ENCODE measurements around the gene ADGRL1. TPM values are rescaled to one million over a fixed set of nuclear protein-coding genes. Genes with fewer than 3 reads are reported as not detected.
"Not testable (repeated sequence)": the region's sequence is repeated elsewhere in the genome, so short reads cannot be mapped to it uniquely, and the experiment has no call there.

ADGRL1 gene
- polyA plus RNA-seq, 3 donors = 1.7 TPM; not detected in 2

- H3K9me3 Mint-ChIP-seq = no peaks in the 10 kb centered on the region
- no peaks in the 10 kb centered on the region for H4K20me1 ChIP-seq (ENCODE audit: insufficient read depth, low read length)
- no peak overlapping the region for H2AFZ ChIP-seq (ENCODE audit: insufficient read depth, low read depth, low read length, poor library complexity, severe bottlenecking)
- H3K27me3 ChIP-seq (ENCODE audit: control insufficient read depth in 2 of 2, insufficient read depth in 2 of 2, low read length in 2 of 2) = no peaks in the 10 kb centered on the region
- no peaks in the 10 kb centered on the region for H3K36me3 Mint-ChIP-seq
- intact Hi-C loops (cut with micrococcal nuclease) = no loop called here
- TF ChIP-seq, protein P1, sequence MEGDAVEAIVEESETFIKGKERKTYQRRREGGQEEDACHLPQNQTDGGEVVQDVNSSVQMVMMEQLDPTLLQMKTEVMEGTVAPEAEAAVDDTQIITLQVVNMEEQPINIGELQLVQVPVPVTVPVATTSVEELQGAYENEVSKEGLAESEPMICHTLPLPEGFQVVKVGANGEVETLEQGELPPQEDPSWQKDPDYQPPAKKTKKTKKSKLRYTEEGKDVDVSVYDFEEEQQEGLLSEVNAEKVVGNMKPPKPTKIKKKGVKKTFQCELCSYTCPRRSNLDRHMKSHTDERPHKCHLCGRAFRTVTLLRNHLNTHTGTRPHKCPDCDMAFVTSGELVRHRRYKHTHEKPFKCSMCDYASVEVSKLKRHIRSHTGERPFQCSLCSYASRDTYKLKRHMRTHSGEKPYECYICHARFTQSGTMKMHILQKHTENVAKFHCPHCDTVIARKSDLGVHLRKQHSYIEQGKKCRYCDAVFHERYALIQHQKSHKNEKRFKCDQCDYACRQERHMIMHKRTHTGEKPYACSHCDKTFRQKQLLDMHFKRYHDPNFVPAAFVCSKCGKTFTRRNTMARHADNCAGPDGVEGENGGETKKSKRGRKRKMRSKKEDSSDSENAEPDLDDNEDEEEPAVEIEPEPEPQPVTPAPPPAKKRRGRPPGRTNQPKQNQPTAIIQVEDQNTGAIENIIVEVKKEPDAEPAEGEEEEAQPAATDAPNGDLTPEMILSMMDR (IDR thresholded peaks at IDR 0.05) = no peak
- no peak overlapping the region for H3K27ac ChIP-seq (ENCODE audit: low read depth in 1 of 2, low read length in 2 of 2)
- H3K9ac ChIP-seq (ENCODE audit: insufficient read depth, low read length, poor library complexity, severe bottlenecking) = no peak overlapping the region
- H3K4me1 ChIP-seq (ENCODE audit: control insufficient read depth in 1 of 2, insufficient read depth in 2 of 2, low read length in 2 of 2) = peaks cover 3% of the 10 kb centered on the region in 2 donors
- no peaks in the 10 kb centered on the region for H3K79me2 ChIP-seq (ENCODE audit: insufficient read depth, low read length)
- peaks cover 3% of the 10 kb centered on the region for H3K4me1 Mint-ChIP-seq
- no peak overlapping the region for H3K4me3 Mint-ChIP-seq
- no peak overlapping the region for H3K4me3 ChIP-seq (replicated peaks in 1 of 3; ENCODE audit: low read depth in 2 of 3, low read length in 3 of 3)
- no peak for DNase-seq
- H3K4me2 ChIP-seq (replicated peaks; ENCODE audit: extremely low read depth, low read length, poor library complexity, severe bottlenecking) = no peak overlapping the region
- H3K36me3 ChIP-seq (replicated peaks in 1 of 2; ENCODE audit: control insufficient read depth in 1 of 2, insufficient read depth in 2 of 2, low read length in 2 of 2) = no peaks in the 10 kb centered on the region
- no peak overlapping the region for H3K27ac Mint-ChIP-seq
- H3K9me3 ChIP-seq (replicated peaks in 1 of 2; ENCODE audit: control insufficient read depth in 1 of 2, insufficient read depth in 1 of 2, low read length in 2 of 2) = no peaks in the 10 kb centered on the region
- 93% methylated on average over 5 of the region's 8 CpGs for WGBS (ENCODE audit: insufficient coverage)
- H3K27me3 Mint-ChIP-seq (ENCODE audit: low read depth in 3 of 3) = peaks cover 0 to 6% (median 5%) of the 10 kb centered on the region in 3 donors
Observed at GRCh38 chr19:14182476-14182875, 23.5 kb downstream of the ADGRL1 start.

GRCh38 chr19:14181906-14182305 lies 24.1 kb downstream of the ADGRL1 start:
- Mint-ChIP-seq H3K27me3 (ENCODE audit: low read depth in 3 of 3) (peaks cover 0 to 4% (median 3%) of the 10 kb centered on the region in 3 donors), H3K36me3 (peaks cover 0 to 3% of the 10 kb centered on the region in 2 donors), H3K4me3 (no peak overlapping the region), H3K4me1 (no peaks in the 10 kb centered on the region), H3K9me3 (no peaks in the 10 kb centered on the region), H3K27ac (no peak overlapping the region)
- no peaks in the 10 kb centered on the region for H4K20me1 ChIP-seq (ENCODE audit: insufficient read depth, low read length)
- DNase-seq = no peak
- TF ChIP-seq, protein P1 (IDR thresholded peaks at IDR 0.05) = no peak
- intact Hi-C loops (cut with micrococcal nuclease) = no loop called here
- H2AFZ ChIP-seq (ENCODE audit: insufficient read depth, low read depth, low read length, poor library complexity, severe bottlenecking) = no peak overlapping the region
- H3K27me3 ChIP-seq (ENCODE audit: control insufficient read depth in 2 of 2, insufficient read depth in 2 of 2, low read length in 2 of 2) = no peaks in the 10 kb centered on the region
- WGBS (ENCODE audit: insufficient coverage) = 89% methylated on average over 5 of the region's 6 CpGs
- no peak overlapping the region for H3K9ac ChIP-seq (ENCODE audit: insufficient read depth, low read length, poor library complexity, severe bottlenecking)
- no peaks in the 10 kb centered on the region for H3K36me3 ChIP-seq (replicated peaks in 1 of 2; ENCODE audit: control insufficient read depth in 1 of 2, insufficient read depth in 2 of 2, low read length in 2 of 2)
- H3K4me1 ChIP-seq (ENCODE audit: control insufficient read depth in 1 of 2, insufficient read depth in 2 of 2, low read length in 2 of 2) = no peaks in the 10 kb centered on the region
- no peak overlapping the region for H3K4me3 ChIP-seq (replicated peaks in 1 of 3; ENCODE audit: low read depth in 2 of 3, low read length in 3 of 3)
- no peaks in the 10 kb centered on the region for H3K9me3 ChIP-seq (replicated peaks in 1 of 2; ENCODE audit: control insufficient read depth in 1 of 2, insufficient read depth in 1 of 2, low read length in 2 of 2)
- H3K79me2 ChIP-seq (ENCODE audit: insufficient read depth, low read length) = no peaks in the 10 kb centered on the region
- no peak overlapping the region for H3K27ac ChIP-seq (ENCODE audit: low read depth in 1 of 2, low read length in 2 of 2)
- no peak overlapping the region for H3K4me2 ChIP-seq (replicated peaks; ENCODE audit: extremely low read depth, low read length, poor library complexity, severe bottlenecking)

DNA sequence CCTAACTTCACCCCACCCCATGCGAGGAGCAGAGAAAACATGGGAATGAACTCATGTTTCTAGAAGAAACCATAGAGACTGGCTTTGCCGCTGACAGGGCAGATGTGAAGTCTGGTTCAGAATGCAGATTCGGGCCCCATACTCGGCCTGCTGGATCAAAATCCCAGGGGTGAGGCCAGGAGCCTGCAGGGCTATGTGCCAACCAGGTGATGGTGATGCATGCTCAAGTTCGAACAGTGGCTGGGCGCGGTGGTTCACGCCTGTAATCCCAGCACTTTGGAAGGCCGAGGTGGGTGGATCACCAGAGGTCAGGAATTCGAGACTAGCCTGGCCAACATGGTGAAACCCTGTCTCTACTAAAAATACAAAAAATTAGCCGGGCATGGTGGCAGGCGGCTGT lies 24.8 kb downstream of the ADGRL1 start:
- H3K4me2 ChIP-seq (replicated peaks; ENCODE audit: extremely low read depth, low read length, poor library complexity, severe bottlenecking); H3K4me3 ChIP-seq (replicated peaks in 1 of 3; ENCODE audit: low read depth in 2 of 3, low read length in 3 of 3); H2AFZ ChIP-seq (ENCODE audit: insufficient read depth, low read depth, low read length, poor library complexity, severe bottlenecking); H3K9me3 Mint-ChIP-seq; H3K4me3 Mint-ChIP-seq; DNase-seq; H3K9me3 ChIP-seq (replicated peaks in 1 of 2; ENCODE audit: control insufficient read depth in 1 of 2, insufficient read depth in 1 of 2, low read length in 2 of 2); H4K20me1 ChIP-seq (ENCODE audit: insufficient read depth, low read length); intact Hi-C loops (cut with micrococcal nuclease); H3K27me3 Mint-ChIP-seq (ENCODE audit: low read depth in 3 of 3); H3K4me1 Mint-ChIP-seq; H3K36me3 ChIP-seq (replicated peaks in 1 of 2; ENCODE audit: control insufficient read depth in 1 of 2, insufficient read depth in 2 of 2, low read length in 2 of 2); H3K27ac ChIP-seq (ENCODE audit: low read depth in 1 of 2, low read length in 2 of 2); H3K36me3 Mint-ChIP-seq; H3K27me3 ChIP-seq (ENCODE audit: control insufficient read depth in 2 of 2, insufficient read depth in 2 of 2, low read length in 2 of 2); H3K27ac Mint-ChIP-seq; H3K9ac ChIP-seq (ENCODE audit: insufficient read depth, low read length, poor library complexity, severe bottlenecking); H3K4me1 ChIP-seq (ENCODE audit: control insufficient read depth in 1 of 2, insufficient read depth in 2 of 2, low read length in 2 of 2); H3K79me2 ChIP-seq (ENCODE audit: insufficient read depth, low read length): not testable (repeated sequence)
- 97% methylated on average over 9 of the region's 12 CpGs for WGBS (ENCODE audit: insufficient coverage)
